Small intestine (tissue), 16 donors: ENCODE measurements around the gene GIMAP1. TPM values are rescaled to one million over a fixed set of nuclear protein-coding genes. Genes with fewer than 3 reads are reported as not detected.
"Not testable (repeated sequence)": the region's sequence is repeated elsewhere in the genome, so short reads cannot be mapped to it uniquely, and the experiment has no call there.

Experiments used
- DNase-seq, 2 donors: peaks; one replicate each; pipeline versions ENCODE4 v3.0.0 to v3.0.0-alpha.2; 2013
- FAIRE-seq: peaks from 2 replicates; lab custom pipeline; 2012; peaks lifted over from hg19 to GRCh38; lab: Jason Lieb, UNC
- H3K27ac ChIP-seq, 3 donors: one replicate each; pipeline ENCODE4 v1.5.1; 2013; ENCODE audit warnings: low read length in 2 of 3, mild to moderate bottlenecking in 2 of 3, control low read depth in 1 of 3, inconsistent platforms in 1 of 3, low read depth in 1 of 3, moderate library complexity in 1 of 3
- H3K27me3 ChIP-seq, 3 donors: one replicate each; pipeline ENCODE4 v1.6.1; 2013; ENCODE audit warnings: low read length in 3 of 3, inconsistent platforms in 1 of 3; ENCODE audit not compliant: control insufficient read depth in 3 of 3, insufficient read depth in 3 of 3
- H3K36me3 ChIP-seq, 3 donors: one replicate each; pipeline ENCODE4 v1.6.1; 2013; ENCODE audit warnings: low read length in 3 of 3, inconsistent platforms in 1 of 3, low read depth in 1 of 3, mild to moderate bottlenecking in 1 of 3, moderate library complexity in 1 of 3; ENCODE audit not compliant: control insufficient read depth in 3 of 3, insufficient read depth in 2 of 3
- H3K4me1 ChIP-seq, 3 donors: one replicate each; pipeline ENCODE4 v1.6.1; 2013; ENCODE audit warnings: low read length in 2 of 3, inconsistent platforms in 1 of 3, low read depth in 1 of 3, mild to moderate bottlenecking in 1 of 3, moderate library complexity in 1 of 3; ENCODE audit not compliant: control insufficient read depth in 3 of 3, insufficient read depth in 2 of 3
- H3K4me3 ChIP-seq, 3 donors: one replicate each; pipeline ENCODE4 v1.5.1; 2013; ENCODE audit warnings: low read length in 3 of 3, control low read depth in 1 of 3, inconsistent platforms in 1 of 3, low read depth in 1 of 3, mild to moderate bottlenecking in 1 of 3, moderate library complexity in 1 of 3
- H3K9me3 ChIP-seq, 2 donors: one replicate each; pipeline ENCODE4 v1.6.1; 2013; ENCODE audit warnings: low read depth in 1 of 2, low read length in 1 of 2; ENCODE audit not compliant: control insufficient read depth in 2 of 2, insufficient read depth in 1 of 2
- WGBS, 3 donors: extraction: QIAGEN DNeasy Blood & Tissue Kit; methylation state at CpG; one replicate each; pipeline ENCODE4 v1.1.7; 2013; 5-methylcytosine and 5-hydroxymethylcytosine counted together
- long read RNA-seq, 10 donors: transcript quantifications; one replicate each; lab custom pipeline, GENCODE V29; 2026
- polyA plus RNA-seq, 4 donors: library from polyadenylated mRNA; stranded (reverse) in 3 of 4; unstranded in 1 of 4; fragments of 200-250 nt in 3 of 4; fragments of 120-200 nt in 1 of 4; gene quantifications; one replicate each; pipeline versions ENCODE4 v1.2.1 to v1.2.3, GENCODE V29; 2013
- donor health status: healthy with polysubstance abuse.
- donor health status: control.
- donor health status: control.
- donor health status: Bipolar disorder and iron deficiency.
- donor health status: healthy.

GIMAP1 gene
- polyA plus RNA-seq = 1 to 10 TPM in 3 of 4 donors, under 1 TPM in 1; 0.89 to 7.5 (median 3.1) TPM
- long read RNA-seq, donor 1, full-length matches to known transcripts = 8 of 8 reads
- long read RNA-seq, donor 1, partial matches to known transcripts = 0 of 8 reads
- long read RNA-seq, donor 1, other reads (novel, unspliced or antisense) = 0 of 8 reads
- long read RNA-seq, donor 2 = 0 reads
- long read RNA-seq, donor 3, full-length matches to known transcripts = 2 of 2 reads
- long read RNA-seq, donor 3, partial matches to known transcripts = 0 of 2 reads
- long read RNA-seq, donor 3, other reads (novel, unspliced or antisense) = 0 of 2 reads
- long read RNA-seq, donor 4 = 0 reads
- long read RNA-seq, donor 5 = 0 reads
- long read RNA-seq, donor 6, full-length matches to known transcripts = 1 of 1 reads
- long read RNA-seq, donor 6, partial matches to known transcripts = 0 of 1 reads
- long read RNA-seq, donor 6, other reads (novel, unspliced or antisense) = 0 of 1 reads
- long read RNA-seq, donor 7, full-length matches to known transcripts = 5 of 5 reads
- long read RNA-seq, donor 7, partial matches to known transcripts = 0 of 5 reads
- long read RNA-seq, donor 7, other reads (novel, unspliced or antisense) = 0 of 5 reads
- long read RNA-seq, donor 8, full-length matches to known transcripts = 1 of 1 reads
- long read RNA-seq, donor 8, partial matches to known transcripts = 0 of 1 reads
- long read RNA-seq, donor 8, other reads (novel, unspliced or antisense) = 0 of 1 reads
- long read RNA-seq, donor 9 = 0 reads
- long read RNA-seq, donor 10, full-length matches to known transcripts = 1 of 1 reads
- long read RNA-seq, donor 10, partial matches to known transcripts = 0 of 1 reads
- long read RNA-seq, donor 10, other reads (novel, unspliced or antisense) = 0 of 1 reads

DNA sequence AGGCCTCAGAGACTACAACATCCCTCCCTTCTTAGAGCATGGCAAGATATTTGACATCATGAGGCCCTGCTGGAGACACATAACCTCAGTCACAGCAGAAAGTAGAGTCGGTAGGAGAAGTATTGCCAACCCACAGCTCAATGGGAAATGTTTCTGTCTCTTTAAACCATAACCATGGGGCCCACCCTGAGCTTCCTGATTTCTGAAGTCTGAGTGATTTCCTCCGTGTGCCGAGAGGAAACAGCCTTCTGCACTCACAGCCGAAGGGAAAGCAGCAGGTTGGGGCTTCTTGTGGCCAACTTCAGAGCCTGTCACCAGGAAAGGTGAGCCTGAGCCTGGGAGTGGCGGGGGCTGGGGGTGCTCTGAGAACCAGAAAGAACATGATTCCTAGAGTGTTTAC, at the start of gene GIMAP1:
TSS of gene GIMAP1 (plus strand) at position 246 of the 400 bp plus-strand sequence. CDS start 2,435 bp downstream, outside the sequence.
- Histone ChIP-seq H3K9me3 (no peaks in the 10 kb centered on the region), H3K27me3 (no peaks in the 10 kb centered on the region), H3K4me3 (peak within 1 kb of the TSS; percentile 28 to 63 (median 53)), H3K36me3 (no peaks in the 10 kb centered on the region), H3K4me1 (no peaks in the 10 kb centered on the region), H3K27ac (peak within 1 kb of the TSS in 2 of 3 donors; percentile 27 to 85)
- no peak for FAIRE-seq
- peak in 1 of 2 donors; percentile 55 for DNase-seq
- WGBS, 3 donors = 36 to 65% (median 52%) methylated on average over 5 of the region's 5 CpGs

DNA sequence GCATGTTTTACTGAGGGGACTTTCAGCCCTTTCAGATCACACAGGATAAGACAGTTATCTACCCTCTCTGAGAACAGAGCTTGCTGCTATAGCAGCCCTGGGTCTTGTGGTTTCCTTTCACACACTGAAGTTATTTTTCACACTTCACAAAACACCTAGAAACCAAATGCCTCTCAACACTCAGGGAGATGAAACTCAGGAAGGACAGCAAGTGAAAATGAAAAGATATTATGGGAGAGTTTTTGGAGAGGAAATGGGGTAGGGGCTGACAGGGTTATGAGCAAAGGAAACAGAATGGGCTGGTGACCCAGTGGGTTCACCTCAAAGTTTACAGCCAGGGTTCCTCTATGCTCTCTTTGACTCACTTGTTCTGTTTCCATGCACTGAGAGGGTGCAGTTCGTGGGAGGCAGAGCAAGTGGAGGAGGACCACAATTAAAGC, 47.9 kb upstream of the GIMAP1 start:
- WGBS, 3 donors = 21 to 32% (median 27%) methylated on average over 1 of the region's 1 CpG
- peak in 1 of 2 donors; percentile 73 for DNase-seq
- FAIRE-seq = no peak

DNA sequence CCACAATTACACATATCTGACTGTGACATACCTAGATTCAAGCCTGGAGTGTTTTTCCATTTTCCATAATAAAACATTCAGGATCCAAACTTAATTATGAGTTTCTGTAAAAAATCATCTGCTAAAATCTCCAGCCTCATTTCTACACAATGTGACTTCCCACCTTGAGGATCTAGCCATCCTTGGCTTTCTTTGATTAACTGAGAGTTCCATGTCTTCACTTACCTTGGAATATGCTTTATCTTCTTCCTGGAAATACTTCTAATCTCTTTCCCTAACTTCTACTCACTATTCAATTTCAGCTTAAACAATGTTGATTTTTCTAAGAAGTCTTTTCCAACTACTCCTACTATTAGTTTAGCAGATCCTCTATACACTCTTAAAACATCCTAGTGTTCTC, 47.4 kb upstream of the GIMAP1 start:
- DNase-seq (no peak), FAIRE-seq (no peak)
- no peak overlapping the region for H3K4me3 ChIP-seq
- H3K4me1 ChIP-seq = no peaks in the 10 kb centered on the region
- H3K36me3 ChIP-seq = no peaks in the 10 kb centered on the region
- no peaks in the 10 kb centered on the region for H3K27me3 ChIP-seq
- H3K27ac ChIP-seq = peak overlapping the region in 2 of 3 donors; percentile 17 to 47
- peaks cover 0 to 3% of the 10 kb centered on the region in 2 donors for H3K9me3 ChIP-seq

More for the DNA sequence above, 47.9 kb upstream of the GIMAP1 start:
- Histone ChIP-seq H3K27ac (peak overlapping the region in 2 of 3 donors; percentile 17 to 47), H3K36me3 (no peaks in the 10 kb centered on the region), H3K27me3 (no peaks in the 10 kb centered on the region), H3K4me3 (no peak overlapping the region), H3K4me1 (no peaks in the 10 kb centered on the region), H3K9me3 (peaks cover 0 to 3% of the 10 kb centered on the region in 2 donors)

DNA sequence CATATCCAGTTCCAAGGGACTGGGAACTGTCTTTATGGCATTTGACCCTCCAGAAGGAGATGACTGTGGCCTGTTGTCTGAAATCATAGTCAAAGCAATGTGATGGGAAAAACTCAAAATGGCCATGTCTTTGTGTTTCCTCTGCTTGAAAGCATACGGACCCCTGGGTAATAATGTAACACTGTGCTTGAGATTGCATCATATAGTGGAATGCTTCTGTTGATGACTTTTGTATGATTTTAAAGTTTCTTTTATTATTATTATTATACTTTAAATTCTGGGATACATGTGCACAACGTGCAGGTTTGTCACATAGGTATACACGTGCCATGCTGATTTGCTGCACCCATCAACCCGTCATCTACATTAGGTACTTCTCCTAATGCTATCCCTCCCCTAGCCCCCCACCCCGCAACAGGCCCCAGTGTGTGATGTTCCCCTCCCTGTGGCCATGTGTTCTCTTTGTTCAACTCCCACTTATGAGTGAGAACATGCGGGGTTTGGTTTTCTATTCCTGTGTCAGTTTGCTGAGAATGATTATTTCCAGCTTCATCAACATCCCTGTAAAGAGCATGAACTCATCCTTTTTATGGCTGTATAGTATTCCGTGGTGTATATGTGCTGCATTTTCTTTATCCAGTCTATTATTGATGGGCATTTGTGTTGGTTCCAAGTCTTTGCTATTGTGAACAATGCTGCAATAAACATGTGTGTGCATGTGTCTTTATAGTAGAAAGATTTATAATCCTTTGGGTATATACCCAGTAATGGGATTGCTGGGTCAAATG, 44.4 kb upstream of the GIMAP1 start:
- not testable (repeated sequence) for H3K9me3 ChIP-seq, H3K27ac ChIP-seq, H3K4me1 ChIP-seq, DNase-seq, H3K4me3 ChIP-seq, H3K27me3 ChIP-seq, FAIRE-seq, H3K36me3 ChIP-seq
- WGBS, 3 donors = 88 to 90% (median 89%) methylated on average over 7 of the region's 7 CpGs

DNA sequence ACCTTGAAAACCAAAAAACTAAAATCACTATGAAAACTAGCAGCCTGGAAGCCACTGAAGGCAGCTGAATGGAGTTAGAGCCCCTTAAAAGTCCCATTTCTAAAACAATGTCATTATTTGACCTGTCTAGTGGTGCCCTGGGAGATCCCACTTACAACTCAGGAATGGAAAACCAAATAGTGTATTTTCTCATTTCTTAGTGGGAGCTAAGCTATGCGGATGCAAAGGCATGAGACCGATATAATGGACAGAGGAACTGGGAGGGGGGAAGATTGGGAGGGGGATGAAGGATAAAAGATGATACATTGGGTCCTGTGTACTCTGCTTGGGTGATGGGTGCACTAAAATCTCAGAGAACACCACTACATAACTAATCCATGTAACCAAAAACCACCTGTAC, 40.7 kb upstream of the GIMAP1 start:
- no peaks in the 10 kb centered on the region for H3K36me3 ChIP-seq
- H3K4me3 ChIP-seq = no peak overlapping the region
- no peak for FAIRE-seq
- H3K27me3 ChIP-seq = no peaks in the 10 kb centered on the region
- H3K27ac ChIP-seq = peak overlapping the region in 1 of 3 donors; percentile 62
- no peaks in the 10 kb centered on the region for H3K4me1 ChIP-seq
- DNase-seq = no peak
- 63 to 100% (median 97%) methylated on average over 2 of the region's 2 CpGs for WGBS, 3 donors
- no peaks in the 10 kb centered on the region for H3K9me3 ChIP-seq

DNA sequence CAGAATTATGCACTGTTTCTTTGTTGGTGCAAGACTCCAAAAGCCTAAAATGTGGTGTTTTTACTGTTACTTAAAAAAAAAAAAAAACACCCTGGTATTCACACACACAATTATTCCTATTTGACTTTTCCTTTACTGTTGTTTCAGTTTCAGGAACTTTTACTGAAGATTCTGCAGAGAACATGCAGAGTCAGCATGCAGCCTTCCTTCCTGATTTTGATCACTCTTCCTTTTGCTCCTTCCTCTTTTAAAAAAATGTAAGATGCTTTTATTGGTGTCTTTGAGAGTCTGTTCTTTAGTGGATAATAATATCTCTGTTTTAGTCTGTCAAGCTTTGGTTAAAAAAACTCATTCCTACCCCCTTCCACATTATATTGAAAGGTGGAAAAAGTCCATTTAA, 40.1 kb upstream of the GIMAP1 start:
- FAIRE-seq, H3K4me1 ChIP-seq: not testable (repeated sequence)

DNA sequence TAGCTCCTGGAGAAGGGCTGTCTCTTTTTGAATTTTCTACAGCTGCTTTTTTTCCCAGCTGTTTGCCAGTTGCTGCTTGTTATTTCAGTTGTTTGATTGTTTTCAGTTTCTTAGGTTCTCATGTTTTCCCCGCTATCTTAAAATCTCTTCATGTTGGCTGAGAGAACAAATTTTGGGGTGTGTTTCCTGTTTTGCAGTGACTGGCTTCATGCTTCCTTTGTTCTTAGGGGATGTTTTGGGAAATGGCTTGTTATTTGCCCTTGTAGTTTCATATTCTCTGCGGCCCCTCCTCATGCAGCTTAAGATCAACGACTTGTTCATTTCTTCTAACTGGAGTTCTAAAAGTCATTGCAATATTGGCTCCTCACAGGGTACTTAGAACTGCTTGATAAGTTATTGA, 39.6 kb upstream of the GIMAP1 start:
- H3K9me3 ChIP-seq, FAIRE-seq, H3K4me3 ChIP-seq, H3K27me3 ChIP-seq, DNase-seq, H3K27ac ChIP-seq, H3K36me3 ChIP-seq, H3K4me1 ChIP-seq: not testable (repeated sequence)
- WGBS, 3 donors = 44 to 78% (median 59%) methylated on average over 3 of the region's 3 CpGs

More for the DNA sequence above, 40.1 kb upstream of the GIMAP1 start:
- H3K27ac ChIP-seq, H3K27me3 ChIP-seq, H3K36me3 ChIP-seq, H3K4me3 ChIP-seq, DNase-seq, H3K9me3 ChIP-seq: not testable (repeated sequence)

DNA sequence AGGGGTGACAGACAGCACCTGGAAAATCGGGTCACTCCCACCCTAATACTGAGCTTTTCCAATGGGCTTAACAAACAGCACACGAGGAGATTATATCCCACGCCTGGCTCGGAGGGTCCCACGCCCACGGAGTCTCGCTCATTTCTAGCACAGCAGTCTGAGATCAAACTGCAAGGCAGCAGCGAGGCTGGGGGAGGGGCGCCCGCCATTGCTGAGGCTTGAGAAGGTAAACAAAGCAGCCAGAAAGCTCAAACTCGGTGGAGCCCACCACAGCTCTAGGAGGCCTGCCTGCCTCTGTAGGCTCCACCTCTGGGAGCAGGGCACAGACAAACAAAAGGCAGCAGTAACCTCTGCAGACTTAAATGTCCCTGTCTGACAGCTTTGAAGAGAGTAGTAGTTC, 37.8 kb upstream of the GIMAP1 start:
- not testable (repeated sequence) for H3K27ac ChIP-seq, H3K4me3 ChIP-seq, DNase-seq, FAIRE-seq, H3K36me3 ChIP-seq, H3K27me3 ChIP-seq, H3K4me1 ChIP-seq, H3K9me3 ChIP-seq
- WGBS, 3 donors = 59 to 79% (median 77%) methylated on average over 11 of the region's 11 CpGs
